GM18499 (cell line): ENCODE measurements around the gene LRIG1.
A peak's percentile ranks its signal among the peaks of the same experiment; 100 is the strongest.

Experiments
- ATAC-seq: cut with Tn5 transposase; IDR thresholded peaks from one replicate; pipeline ENCODE4 v1.9.1; 2021; ENCODE audit warnings: moderate number of reproducible peaks; ENCODE audit not compliant: insufficient read depth, unreplicated experiment

Gene LRIG1

DNA sequence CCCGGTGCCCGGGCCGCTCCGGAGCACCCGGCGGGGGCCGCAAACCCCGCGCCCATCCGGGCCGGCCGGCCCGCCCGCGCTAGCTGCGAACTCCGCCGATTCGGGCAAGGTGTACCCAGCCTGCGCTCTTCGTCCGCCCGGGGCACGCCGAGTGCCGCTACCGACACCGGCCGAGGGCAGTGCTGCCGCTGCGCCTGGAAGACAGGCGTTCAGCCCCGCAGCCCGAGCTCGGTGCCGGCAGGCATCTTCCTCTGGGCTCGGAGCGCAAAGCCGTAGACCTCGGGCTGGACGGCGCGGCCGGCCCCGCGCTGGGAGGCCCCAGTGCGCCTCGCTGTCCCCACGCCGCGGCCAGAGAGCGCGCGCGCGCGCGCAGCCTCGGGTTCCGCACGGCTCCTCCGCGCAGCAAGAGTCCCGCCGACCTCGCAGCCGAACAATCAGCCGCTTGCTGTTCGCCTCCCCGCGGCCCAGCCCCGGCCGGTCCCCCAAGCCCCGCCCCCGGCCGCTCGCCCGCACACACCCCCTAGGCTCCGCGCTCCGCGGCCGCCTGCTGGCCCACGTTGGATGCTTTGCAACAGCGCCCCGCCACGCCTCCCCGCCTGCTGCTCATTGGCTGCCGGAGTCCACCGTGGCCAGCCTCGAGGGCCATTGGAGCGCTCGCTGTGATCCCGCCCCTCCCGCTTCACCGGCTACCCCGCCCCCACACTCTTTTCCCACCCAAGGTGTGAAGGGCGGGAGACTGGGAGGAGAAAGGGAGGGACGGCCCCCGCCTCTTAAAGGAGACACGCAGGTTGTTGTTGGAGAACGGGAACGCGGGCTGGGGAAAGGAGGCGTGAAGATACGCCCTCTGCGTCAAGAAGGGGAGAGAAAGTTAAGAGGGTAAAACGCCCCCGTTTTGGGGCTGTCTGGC lies at the start of gene LRIG1:
Gene LRIG1, minus strand, starts transcription at position 447 of the 907 bp plus-strand sequence. CDS start 615 bp downstream, outside the sequence.
- peak; percentile 89 for ATAC-seq

DNA sequence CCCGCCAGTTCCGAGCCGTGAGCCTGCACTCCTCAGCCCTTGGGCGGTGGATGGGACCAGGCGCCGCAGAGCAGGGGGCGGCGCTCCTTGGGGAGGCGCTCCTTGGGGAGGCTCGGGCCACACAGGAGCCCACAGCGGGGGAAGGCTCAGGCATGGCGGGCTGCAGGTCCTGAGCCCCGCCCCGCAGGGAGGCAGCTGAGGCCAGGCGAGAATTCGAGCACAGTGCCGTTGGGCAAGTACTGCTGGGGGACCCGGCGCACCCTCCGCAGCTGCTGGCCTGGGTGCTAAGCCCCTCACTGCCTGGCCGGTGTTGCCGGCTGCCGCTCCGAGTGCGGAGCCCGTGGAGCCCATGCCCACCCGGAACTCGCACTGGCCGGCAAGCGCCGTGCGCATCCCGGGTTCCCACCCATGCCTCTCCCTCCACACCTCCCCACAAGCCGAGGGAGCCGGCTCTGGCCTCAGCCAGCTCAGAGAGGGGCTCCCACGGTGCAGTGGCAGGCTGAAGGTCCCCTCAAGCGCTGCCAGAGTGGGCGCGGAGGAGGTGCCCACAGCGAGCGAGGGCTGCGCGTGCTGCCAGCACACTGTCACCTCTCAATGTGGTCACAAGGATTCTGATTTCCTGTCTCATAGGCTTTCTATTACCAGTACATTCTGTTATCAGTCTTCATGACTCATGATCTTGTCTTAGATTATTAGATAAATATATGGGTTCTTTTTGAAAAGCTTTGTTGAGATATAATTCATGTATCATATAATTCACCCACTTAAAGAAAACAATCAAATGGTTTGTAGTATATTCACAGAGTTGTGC lies 44.0 kb upstream of the LRIG1 start:
- ATAC-seq = no peak

DNA sequence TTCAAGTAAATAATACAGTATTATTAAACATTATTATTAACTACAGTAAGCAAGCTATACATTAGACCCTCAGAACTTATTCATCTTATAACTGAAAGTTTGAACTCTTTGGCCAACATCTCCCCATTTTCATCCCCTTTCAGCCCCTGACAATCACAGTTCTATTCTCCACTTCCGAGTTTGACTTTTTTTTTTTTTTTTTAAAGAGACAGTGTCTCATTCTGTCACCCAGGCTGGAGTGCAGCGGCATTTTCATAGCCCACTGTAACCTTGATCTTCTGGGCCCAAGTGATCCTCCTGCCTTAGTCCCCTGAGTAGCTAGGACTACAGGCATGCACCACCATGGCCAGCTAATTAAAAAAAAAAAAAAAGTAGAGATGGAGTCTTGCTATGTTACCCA lies 41.3 kb upstream of the LRIG1 start:
- no peak for ATAC-seq

GRCh38 chr3:66539466-66539989 lies 38.7 kb upstream of the LRIG1 start:
- ATAC-seq = no peak

GRCh38 chr3:66538390-66538789 lies 37.6 kb upstream of the LRIG1 start:
- no peak for ATAC-seq

DNA sequence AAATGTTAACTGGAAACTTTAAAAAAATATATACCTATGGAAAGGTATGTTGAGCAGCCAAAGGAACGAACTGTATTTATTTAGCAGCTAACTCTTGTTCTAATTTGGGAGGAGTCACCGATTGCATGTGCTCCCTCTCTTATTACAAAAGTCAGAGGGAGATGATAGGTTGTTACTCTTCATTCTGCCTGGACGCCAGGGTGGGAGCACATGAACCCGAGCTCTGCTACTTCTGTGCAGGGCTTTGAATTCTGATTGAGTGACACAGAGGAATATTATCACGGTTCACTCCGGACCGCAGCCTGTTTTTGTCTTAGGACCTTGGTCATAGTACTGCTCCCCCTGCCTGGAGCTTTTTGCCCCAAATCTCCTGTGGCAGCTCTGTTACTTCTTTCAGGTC lies 36.9 kb upstream of the LRIG1 start:
- ATAC-seq = no peak

GRCh38 chr3:66536791-66537190 lies 36.0 kb upstream of the LRIG1 start:
- no peak for ATAC-seq

- no peak for ATAC-seq
Measured at GRCh38 chr3:66534304-66534845, 33.6 kb upstream of the LRIG1 start.

DNA sequence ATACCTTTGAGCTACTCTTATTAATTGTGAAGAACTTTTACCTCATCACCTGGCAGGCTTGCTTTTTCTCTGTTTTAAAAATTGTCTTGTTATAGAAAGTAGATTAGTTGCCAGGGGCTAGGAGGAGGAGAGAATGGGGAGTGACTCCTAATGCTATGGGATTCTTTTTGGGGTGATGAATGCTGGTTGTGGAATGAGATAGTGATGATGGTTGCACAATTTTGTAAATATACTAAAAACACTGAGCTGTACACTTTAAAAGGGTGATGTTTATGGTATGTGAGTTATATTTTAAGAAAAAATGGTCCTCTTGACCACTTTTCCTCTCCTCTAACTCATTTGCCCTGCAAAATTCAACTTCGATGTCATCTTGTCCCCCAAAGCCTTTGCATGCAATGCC lies 31.8 kb upstream of the LRIG1 start:
- ATAC-seq = no peak

DNA sequence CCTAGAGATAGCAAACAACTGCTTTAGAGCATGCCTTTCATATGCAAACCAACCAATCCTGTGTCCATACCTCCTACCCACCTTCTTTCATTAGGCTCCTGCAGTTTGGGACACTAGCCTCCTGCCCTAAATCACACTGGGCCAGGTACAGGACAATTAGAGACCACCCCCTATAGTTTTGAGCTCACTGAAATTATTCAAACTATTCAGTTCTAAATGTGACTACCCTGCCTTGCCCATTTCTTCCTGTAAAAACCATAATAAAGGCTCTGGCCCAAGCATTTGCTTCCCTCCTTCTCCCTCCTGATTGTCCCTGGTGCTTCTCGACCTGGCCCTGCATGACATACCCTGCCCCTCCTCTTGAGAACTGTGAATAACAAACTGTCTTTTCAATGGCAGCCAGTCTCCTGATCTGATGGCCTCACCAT lies 31.4 kb upstream of the LRIG1 start:
- ATAC-seq = no peak

DNA sequence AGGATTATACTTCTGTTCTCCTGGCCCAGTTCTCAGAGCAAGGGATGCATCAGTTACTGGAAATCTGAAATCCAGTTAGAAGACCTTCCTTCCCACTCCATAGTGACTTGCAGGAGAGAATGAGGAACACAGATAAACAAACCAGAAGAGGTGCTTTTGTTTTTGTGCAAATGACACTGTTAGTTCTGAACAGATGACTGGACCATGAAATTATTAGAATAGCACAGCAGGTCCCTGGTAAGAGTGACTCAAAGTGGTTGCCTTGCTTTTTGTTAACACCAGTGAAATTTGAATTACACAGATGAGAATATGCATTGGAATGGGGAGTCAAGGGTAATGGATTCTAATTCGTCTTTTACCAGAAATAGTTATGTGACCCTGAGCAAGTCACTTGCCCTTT lies 30.4 kb upstream of the LRIG1 start:
- ATAC-seq = no peak

DNA sequence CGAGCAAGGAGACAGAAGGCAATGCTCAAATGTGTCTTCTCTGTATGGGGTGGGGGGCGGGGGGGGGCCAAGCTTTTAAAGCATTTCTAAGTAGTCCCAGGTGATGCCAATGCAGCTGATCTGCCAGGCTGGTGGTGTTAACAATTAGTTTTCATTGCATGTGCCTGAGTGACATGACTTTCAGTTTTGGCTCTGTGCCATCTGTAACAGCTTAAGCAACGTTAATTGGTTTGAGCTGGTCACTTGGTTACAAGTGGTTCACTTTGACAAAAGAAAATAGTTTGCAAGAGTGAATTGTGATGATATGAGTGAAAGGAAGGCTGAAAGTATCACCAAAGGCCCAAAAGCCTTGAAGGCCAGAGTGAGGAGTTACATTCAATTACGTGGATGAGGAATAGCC lies 26.4 kb upstream of the LRIG1 start:
- ATAC-seq = no peak

DNA sequence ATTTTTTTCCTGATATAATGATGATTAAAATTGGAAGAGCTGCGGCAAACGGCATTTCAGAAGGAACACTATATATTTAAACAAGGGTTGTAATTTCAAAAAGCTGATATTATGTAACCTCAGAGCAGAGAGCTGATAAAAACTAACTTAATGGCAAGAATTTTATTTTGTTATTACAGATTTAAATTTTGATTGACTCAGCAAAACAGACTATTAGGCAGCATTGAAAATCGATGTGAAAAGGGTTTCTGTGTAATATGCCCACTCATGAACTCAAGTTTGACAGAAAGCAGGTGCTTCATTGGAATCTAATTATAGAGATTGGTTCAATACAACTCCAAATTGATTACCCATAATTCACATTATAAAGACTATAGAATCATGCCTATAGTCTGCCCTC lies 24.9 kb upstream of the LRIG1 start:
- ATAC-seq = no peak

GRCh38 chr3:66520724-66521123 lies 19.9 kb upstream of the LRIG1 start:
- no peak for ATAC-seq

GRCh38 chr3:66518644-66519043 lies 17.8 kb upstream of the LRIG1 start:
- ATAC-seq = no peak

- ATAC-seq = no peak
Measured at GRCh38 chr3:66518126-66518525, 17.3 kb upstream of the LRIG1 start.

DNA sequence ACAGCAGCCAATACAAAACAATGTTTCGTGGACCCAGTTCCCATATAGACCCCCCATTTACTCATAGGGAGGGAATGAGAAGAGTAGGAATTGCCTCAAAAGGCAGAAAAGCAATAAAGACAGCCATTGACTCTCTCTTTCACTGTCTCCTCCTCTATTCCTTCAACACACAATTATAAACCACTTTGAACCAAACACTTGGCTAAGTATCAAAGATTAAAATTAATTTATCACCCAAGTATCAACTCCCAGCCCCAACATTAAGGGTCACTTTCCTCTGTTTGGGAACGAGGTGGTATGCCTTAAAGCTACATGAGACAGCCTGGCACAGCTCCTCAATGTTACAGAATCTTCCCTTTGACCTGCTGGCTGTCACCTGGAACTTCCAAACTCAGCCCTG lies 16.4 kb upstream of the LRIG1 start:
- no peak for ATAC-seq

- no peak for ATAC-seq
Measured at GRCh38 chr3:66508461-66508860, 7.6 kb upstream of the LRIG1 start.

DNA sequence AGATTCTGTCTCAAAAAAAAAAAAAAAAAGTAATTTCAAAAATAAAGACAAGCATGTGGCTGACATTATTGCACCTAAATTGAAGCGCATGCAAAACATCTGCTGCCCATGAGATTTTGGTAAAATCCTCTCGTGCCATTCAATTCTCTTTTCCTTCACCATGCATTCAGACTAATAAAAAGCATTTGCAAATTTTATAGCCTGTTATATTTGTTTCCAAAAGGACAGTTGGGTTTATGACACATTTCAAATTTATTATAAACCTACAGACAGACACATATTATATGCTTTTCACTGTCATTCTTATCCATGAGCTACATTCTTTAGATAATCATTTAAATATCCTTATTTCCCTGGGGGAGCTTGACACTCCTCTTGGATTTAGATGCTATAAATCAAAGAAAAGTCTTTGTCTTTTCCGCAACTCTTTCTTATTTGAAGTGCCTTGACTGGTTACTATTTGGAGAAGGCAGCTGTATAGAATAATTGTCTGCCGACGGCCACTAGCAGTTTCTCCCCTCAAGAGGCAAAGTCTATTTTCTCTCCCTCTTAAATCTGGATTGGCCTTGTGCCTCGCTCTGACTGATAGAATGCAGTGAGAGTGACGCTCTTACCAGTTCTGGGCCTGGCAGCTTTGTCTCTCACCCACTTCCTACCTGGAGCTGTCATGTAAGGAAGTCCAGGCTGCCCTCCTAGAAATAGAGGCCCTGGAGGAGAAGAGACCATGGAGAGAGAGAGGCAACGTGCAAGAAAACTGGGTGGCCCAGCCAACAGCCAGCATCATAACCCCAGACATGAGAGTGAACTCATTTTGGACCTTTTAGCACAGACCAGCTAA lies 6.8 kb upstream of the LRIG1 start:
- no peak for ATAC-seq

- ATAC-seq = no peak
Measured at GRCh38 chr3:66506154-66506553, 5.3 kb upstream of the LRIG1 start.
